Prostate gland (tissue), 2 donors: ENCODE results near the gene NEUROG2.

Experiments used
- POLR2A ChIP-seq: fragments of 450-650 bp; IDR thresholded peaks from one replicate; pipeline ENCODE4 v1.6.1; 2016; ENCODE audit warnings: antibody characterized with exemption, mild to moderate bottlenecking
- TF ChIP-seq, protein P1 (sequence below), 4 experiments: fragments of 200-600 bp in 2 of 4; fragments of 450-650 bp in 2 of 4; sonication (generic) in 2 of 4; IDR thresholded peaks; 1 replicate in 3 of 4; 2 replicates in 1 of 4; pipeline ENCODE4 v1.5.1; 2016 to 2019; ENCODE audit warnings: antibody characterized with exemption in 4 of 4, mild to moderate bottlenecking in 2 of 4, moderate library complexity in 2 of 4

DNA sequence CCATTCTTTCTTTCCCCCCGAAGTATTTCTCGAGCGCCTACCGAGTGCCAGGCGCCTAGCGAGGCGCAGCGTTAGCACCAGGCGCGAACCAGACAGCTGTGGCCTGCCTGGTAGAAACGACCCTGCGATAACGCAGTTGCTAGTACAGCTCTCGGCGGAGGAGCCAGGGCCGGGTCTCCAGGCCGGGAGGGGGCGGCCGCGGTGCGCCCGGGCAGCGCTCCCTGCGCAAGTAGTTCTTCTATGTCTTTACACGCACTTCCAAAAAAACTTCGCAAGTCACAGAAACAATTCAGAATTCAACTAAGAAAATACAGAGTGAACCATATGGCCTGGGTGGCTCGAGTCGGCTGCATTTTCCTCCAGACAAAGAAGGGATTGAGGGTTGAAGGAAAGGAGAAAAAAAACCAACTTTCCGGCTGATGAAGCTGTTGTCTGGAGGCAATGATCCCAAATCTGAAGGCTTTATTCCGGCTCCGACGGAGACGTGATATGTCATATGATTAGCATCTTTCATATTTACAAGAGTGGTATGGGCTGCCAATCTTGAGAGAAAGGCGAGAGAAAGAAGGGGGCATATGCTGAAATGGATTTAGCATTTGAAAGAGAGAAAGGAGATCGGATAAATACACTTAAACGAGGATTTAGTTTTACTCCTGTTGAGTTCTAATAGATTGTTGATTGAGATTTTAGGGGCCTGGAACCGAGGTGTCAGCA, 7.2 kb upstream of the NEUROG2 start:
- TF ChIP-seq POLR2A = no peak
- TF ChIP-seq, protein P1, sequence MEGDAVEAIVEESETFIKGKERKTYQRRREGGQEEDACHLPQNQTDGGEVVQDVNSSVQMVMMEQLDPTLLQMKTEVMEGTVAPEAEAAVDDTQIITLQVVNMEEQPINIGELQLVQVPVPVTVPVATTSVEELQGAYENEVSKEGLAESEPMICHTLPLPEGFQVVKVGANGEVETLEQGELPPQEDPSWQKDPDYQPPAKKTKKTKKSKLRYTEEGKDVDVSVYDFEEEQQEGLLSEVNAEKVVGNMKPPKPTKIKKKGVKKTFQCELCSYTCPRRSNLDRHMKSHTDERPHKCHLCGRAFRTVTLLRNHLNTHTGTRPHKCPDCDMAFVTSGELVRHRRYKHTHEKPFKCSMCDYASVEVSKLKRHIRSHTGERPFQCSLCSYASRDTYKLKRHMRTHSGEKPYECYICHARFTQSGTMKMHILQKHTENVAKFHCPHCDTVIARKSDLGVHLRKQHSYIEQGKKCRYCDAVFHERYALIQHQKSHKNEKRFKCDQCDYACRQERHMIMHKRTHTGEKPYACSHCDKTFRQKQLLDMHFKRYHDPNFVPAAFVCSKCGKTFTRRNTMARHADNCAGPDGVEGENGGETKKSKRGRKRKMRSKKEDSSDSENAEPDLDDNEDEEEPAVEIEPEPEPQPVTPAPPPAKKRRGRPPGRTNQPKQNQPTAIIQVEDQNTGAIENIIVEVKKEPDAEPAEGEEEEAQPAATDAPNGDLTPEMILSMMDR (IDR thresholded peaks at IDR 0.05) = no peak
